ENCODE data around the gene MEPCE.

Gene MEPCE

DNA sequence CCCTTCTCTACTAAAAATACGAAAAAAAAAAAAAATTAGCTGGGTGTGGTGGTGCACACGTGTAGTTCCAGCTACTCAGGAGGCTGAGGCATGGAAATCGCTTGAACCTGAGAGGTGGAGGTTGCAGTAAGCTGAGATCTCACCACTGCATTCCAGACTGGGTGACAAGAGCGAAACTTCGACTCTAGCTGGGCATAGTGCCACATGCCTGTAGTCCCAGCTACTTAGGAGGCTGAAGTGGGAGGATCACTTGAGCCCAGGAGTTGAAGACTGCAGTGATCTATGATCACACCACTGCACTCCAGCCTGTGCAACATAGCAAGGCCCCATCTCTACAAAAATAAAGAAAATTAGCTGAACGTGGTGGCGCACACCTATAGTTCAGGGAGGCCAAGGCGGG lies 35.7 kb downstream of the MEPCE start:
- DNase-seq, result no peak

DNA sequence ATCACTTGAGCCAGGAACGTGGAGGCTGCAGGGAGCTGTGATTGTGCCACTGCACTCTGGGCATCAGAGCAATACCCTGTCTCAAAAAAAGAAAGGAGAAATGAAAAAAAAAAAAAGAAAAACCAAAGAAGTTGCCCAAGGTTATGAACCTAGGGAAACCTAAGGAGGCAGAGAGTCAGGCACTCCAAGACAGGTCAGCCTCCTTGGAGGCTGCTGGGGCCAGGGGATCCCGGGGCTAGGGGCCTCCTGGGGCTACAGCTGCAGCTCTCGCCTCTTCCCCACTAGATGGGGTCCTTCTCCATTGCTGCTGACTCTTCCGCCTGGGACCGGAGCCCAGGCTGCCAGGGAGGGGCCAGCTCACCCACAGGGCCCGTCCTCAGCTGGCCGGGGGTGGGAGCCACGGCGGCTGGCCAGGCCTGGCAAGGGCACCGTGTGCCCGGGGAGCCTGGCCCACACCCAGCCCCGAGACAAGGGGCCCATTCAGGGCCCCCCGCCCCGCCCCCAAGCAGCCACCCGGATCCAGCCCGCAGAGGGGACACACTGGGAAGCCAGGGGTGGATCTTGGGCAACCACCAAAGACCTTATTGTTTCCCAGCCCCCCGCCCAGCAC lies 36.2 kb downstream of the MEPCE start:
- no peak for DNase-seq

DNA sequence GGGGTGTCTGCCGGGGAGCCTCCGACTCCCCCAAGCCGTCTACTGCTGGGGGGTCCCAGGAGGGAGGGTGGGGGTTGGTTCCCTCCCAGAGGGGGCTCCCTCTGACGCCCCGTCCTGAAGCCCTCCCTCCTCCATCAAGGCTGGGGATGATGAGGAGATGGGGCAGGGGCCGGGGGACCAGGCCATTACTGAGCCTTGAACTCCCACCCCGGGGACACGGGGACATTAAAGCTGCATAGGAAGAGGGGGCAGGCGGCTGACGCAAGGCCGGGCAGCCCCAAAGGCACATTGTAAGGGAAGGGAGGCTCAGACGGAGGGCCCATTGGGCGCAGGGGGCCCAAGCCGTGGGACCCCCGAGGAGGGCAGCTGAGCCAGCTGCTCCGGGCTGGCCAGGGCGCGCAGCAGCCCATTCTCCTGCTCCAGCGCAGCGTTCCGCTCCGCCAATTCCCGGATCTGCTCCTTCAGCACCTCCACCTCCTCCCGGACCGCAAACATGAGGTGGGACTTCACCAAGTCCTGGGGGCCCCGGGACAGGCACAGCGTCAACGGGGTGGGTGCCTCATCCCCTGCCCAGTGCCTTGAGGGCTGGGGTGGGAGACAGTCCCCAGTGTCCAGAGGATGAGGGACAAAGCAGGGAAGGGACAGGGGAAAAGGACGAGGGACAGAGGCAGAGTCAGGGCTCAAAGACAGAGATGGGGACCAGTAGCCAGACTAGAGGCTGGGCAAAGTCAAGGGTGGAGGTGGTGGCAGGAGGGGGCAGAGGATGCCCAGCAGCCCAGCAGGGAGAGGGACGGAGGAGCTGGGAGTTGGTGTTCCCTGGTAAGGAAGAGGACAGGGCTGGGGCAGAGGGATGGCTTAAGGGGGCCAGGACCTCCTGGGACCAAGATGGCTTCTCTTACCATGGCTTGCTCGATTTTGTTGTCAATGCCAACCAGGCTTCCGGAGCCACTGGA lies 37.3 kb downstream of the MEPCE start:
- DNase-seq, result no peak

- no peak for DNase-seq
Observed at GRCh38 chr7:100467638-100468373, 38.2 kb downstream of the MEPCE start.

GRCh38 chr7:100469227-100470044 lies 39.8 kb downstream of the MEPCE start:
- peak; percentile 91 for DNase-seq

DNA sequence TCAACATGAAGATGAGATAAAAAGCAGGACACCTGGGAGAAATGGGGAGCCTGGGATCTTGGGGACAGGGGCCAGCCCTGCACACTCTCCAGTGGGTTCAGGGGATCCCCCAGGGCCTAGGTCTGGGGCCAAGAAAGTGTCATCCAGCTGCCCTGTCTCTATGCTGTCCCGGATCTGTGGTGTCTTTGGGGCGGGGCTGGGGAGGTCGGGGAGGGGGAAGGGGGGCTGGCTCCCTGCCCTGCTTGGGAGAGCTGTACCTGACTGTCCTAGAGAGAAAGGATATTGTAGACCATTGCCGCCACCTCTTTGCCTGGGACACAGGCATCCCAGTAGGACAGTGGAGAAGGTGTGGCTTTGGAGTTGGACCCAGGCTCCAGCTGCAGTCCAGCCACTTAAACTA lies 41.4 kb downstream of the MEPCE start:
- DNase-seq, result no peak

DNA sequence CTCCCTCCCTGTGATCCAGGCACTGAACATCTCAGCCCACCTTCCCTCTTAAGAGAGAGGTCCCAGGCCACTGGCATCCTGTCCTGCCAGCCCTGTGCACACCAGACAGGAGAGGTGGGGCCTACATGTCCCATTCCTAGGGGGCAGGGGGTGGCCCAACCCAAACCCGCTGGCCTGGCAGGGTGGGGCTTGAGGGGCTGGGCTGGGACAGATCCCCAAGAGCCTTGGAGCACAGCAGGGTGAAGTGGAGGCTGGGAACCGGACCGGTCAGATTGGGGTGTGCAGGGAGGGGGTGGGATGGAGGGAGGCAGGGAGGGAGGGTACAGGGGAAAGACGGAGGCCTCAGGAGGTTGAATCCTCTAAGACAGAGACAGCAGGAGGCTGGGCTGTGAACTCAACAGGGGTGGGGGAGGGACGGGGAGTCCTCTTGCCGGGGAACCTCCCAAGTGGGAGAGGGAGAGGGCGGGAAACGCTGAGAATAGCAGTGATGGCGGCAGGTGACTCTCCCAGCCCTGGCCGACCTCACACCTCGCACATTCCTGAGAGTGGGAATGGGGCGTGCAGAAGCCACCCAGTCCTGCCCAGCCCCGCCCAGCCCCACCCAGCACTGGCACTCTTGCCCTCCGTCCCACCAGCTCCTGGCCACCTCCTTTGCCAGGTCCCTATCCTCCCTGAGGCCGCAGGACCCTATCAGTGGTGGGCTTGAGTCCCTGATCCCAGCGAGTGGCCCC lies 42.7 kb downstream of the MEPCE start:
- no peak for DNase-seq

GRCh38 chr7:100472854-100473499 lies 43.3 kb downstream of the MEPCE start:
- no peak for DNase-seq

- no peak for DNase-seq
Observed at GRCh38 chr7:100475549-100475948, 45.9 kb downstream of the MEPCE start.

DNA sequence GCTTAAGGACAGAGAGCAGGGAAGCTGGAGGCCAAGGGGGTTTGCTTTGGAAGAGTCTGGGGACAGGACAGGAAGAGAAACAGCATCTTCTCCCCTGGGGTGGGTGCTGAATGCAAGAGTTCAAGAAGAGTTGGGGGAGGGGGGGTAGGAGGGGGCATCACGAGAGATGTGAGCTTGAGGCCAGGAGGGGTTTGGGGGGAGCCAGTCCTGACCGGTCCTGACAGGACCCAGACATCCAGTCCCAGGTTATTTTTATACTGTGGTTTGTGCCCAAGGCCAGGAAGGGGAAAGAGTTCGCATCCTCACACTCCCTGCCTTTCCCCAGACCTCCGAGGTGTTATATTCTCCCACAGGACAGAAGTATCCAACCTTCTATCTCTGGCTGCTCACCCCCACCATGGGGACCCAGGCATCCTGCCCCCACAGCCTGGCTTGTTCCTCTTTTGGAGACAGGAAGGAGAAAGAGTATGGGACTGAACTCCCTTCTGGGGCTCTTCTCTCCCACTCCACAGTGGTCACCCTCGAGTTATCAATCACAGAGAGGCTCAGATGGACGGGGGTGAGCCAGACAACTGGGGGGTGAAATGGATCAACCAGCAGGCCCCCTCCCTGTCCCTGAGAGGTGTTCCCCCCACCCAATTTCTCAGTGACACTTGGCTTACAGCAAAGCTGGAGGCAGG lies 46.6 kb downstream of the MEPCE start:
- DNase-seq, result no peak

GRCh38 chr7:100476903-100477870 lies 47.6 kb downstream of the MEPCE start:
- peak; percentile 37 for DNase-seq

DNA sequence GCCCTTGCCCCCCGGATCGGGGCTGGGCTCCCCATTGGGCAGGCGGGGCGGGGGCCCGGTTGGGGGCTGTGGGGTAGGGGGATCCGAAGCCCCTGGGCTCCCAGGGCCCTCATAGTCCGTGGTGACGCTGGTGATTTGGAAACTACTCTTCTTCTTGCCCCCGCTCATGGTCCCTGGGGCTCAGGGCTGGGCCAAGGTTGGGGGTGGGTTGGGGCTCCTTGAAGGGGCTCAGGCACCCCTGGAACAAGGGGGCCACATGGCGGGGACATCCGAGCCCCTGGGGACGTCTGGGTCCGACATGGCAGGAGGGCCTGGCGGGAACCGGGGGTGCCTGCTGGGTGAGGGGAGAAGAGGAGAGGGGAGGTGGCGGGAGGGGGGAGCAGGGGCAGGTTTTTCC lies 48.2 kb downstream of the MEPCE start:
- DNase-seq, result no peak

- peak; percentile 85 for DNase-seq
Observed at GRCh38 chr7:100478958-100479660, 49.5 kb downstream of the MEPCE start, which contains the start of gene TSC22D4. TSS of gene TSC22D4 (minus strand) at chr7:100479214. CDS start at chr7:100478038, 1,176 bp downstream.

DNA sequence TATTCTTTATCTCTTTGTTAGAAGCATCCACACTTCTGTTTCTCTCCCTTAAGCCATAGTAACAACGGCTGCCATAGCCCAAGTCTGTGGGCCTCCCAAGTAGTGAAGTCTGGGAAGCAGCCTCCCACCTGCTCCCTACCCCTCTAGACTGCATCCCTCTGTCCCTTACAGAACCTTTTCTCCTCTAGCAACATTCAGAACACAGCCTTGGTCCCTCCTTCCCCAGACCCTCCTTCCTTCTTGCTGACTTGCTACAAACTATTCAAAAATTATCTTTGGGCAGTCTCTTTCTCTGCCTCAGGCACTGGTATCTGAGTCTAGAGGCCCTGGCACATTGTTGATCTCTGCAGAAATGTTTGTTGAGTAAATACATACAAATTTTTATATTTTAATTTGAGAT lies 51.8 kb downstream of the MEPCE start:
- DNase-seq, result no peak

DNA sequence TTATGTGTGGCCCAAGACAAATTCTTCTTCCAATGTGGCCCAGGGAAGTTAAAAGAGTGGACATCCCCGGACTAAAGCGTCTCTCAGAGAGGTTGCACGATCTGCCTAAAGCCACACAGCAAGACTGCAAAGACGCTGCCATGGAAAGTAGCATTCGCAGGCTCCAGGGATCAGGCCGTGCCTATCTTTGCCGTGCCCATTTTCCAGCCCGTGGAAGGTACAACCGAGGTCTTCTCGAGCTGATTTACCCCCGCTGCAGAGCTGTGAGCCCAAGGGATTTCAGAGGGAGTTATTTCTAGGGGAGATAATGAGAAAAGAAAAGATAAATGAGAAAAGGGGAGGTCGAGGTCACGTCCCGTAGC lies 53.1 kb downstream of the MEPCE start:
- no peak for DNase-seq

- peak; percentile 82 for DNase-seq
Observed at GRCh38 chr7:100483090-100483721, 53.6 kb downstream of the MEPCE start.

All from T-helper 9 cell (primary cell).